Spleen (tissue), 3 donors: ENCODE data around the gene GLIPR1.

Experiments used
- POLR2A ChIP-seq, 3 donors: fragments of 450-650 bp; IDR thresholded peaks; one replicate each; pipeline ENCODE4 v1.5.1; 2017; ENCODE audit warnings: antibody characterized with exemption in 3 of 3, mild to moderate bottlenecking in 1 of 3
- POLR2AphosphoS5 ChIP-seq, 3 donors: sonication (generic); formaldehyde crosslinking; IDR thresholded peaks; one replicate each; pipeline ENCODE4 v1.5.1; 2017; ENCODE audit warnings: antibody characterized with exemption in 3 of 3

DNA sequence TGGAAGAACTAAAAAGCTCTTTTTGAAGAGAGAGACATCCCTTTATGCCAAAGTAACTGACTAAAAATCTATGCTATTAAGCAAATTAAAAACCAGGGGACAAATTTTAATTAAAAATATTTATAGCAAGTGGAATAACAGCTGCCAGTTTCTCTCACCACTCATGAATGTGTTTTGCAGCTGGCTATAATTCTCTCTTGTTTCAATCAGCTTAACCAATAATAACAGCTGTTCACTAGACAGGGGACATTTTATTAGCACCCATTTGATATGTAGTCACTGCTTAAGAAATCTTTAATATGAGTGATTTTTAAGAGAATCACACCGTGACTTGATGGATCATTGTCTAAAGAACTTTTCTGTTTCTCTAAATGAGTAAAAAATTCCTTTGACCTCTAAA is 65.1 kb downstream of the GLIPR1 start:
- TF ChIP-seq POLR2AphosphoS5 (IDR thresholded peaks at IDR 0.05) (no peak), POLR2A (IDR thresholded peaks at IDR 0.05) (no peak)
